HepG2 (cell line): Measurements from ENCODE around the gene HDAC4. TPM values are rescaled to one million over a fixed set of nuclear protein-coding genes. Genes with fewer than 3 reads are reported as not detected.

Source experiments
- ATAC-seq: fragments of 200-7000 bp; cut with Tn5 transposase; 3 replicates; pipeline ENCODE4 v1.9.1; 2020; ENCODE audit warnings: mild to moderate bottlenecking, moderate library complexity
- BruUV-seq: library from RNA; stranded (reverse); fragments of 400-500 nt; replicated peaks from 2 replicates; lab custom pipeline; 2021; lab: Mats Ljungman, UMichigan
- CTCF ChIA-PET: fragments of 300-600 bp; formaldehyde crosslinking; extraction: SDS; loops from one replicate; lab custom pipeline; 2021; ENCODE audit warnings: low total read pairs, inconsistent platforms, low intra/inter-chr PET ratio; lab: Yijun Ruan, JAX
- POLR2A ChIA-PET: fragments of 350-600 bp; sonication (Branson Sonifier 250); formaldehyde crosslinking; loops from one replicate; lab custom pipeline; 2020; ENCODE audit warnings: antibody characterized with exemption, inconsistent platforms; lab: Yijun Ruan, JAX
- DNase-seq: peaks from one replicate; pipeline ENCODE4 v3.0.0-alpha.2; 2015; ENCODE audit warnings: low spot score
- FAIRE-seq: peaks from 3 replicates; lab custom pipeline; 2011; peaks lifted over from hg19 to GRCh38; lab: Jason Lieb, UNC
- H2AFZ ChIP-seq: one replicate; pipeline ENCODE4 v1.6.1; 2011; ENCODE audit warnings: low read length, inconsistent platforms
- H3K27ac ChIP-seq: fragments of 300-600 bp; 3 replicates; pipeline ENCODE4 v1.8.0; 2011; ENCODE audit warnings: mixed run types, mild to moderate bottlenecking, mixed read lengths, low read length, inconsistent platforms; ENCODE audit not compliant: insufficient read depth; ENCODE audit errors: extremely low read length
- H3K27me3 ChIP-seq, 2 experiments: fragments of 200-600 bp in 1 of 2; 2 replicates in 1 of 2; 3 replicates in 1 of 2; pipeline versions ENCODE4 v1.6.0 to v1.8.0; 2011; ENCODE audit warnings: low read length in 2 of 2, mild to moderate bottlenecking in 2 of 2, moderate library complexity in 2 of 2, inconsistent platforms in 1 of 2; ENCODE audit not compliant: insufficient read depth in 2 of 2, control insufficient read depth in 1 of 2
- H3K36me3 ChIP-seq, 2 experiments: fragments of 200-600 bp in 1 of 2; replicated peaks in 1 of 2; 2 replicates in 1 of 2; 3 replicates in 1 of 2; pipeline versions ENCODE4 v1.5.1 to v1.8.0; 2011; ENCODE audit warnings: low read length in 2 of 2, inconsistent platforms in 1 of 2; ENCODE audit not compliant: insufficient read depth in 2 of 2, control insufficient read depth in 1 of 2
- H3K4me1 ChIP-seq: 2 replicates; pipeline ENCODE4 v1.5.1; 2012; ENCODE audit warnings: low read length, inconsistent platforms; ENCODE audit not compliant: insufficient read depth
- H3K4me2 ChIP-seq: 2 replicates; pipeline ENCODE4 v1.6.0; 2011; ENCODE audit warnings: low read depth, low read length, inconsistent platforms
- H3K4me3 ChIP-seq, 3 experiments: fragments of 200-600 bp in 1 of 3; sonication (generic), shearing (Covaris generic) in 1 of 3; replicated peaks in 1 of 3; 2 replicates each; pipeline ENCODE4 v1.5.1; 2011 to 2016; ENCODE audit warnings: low read length in 3 of 3, inconsistent platforms in 2 of 3, low read depth in 2 of 3, mild to moderate bottlenecking in 2 of 3, control low read depth in 1 of 3, mixed read lengths in 1 of 3; ENCODE audit not compliant: insufficient read depth in 1 of 3
- H3K79me2 ChIP-seq: one replicate; pipeline ENCODE4 v1.6.1; 2011; ENCODE audit warnings: low read length, inconsistent platforms; ENCODE audit not compliant: insufficient read depth
- H3K9ac ChIP-seq: 2 replicates; pipeline ENCODE4 v1.6.0; 2011; ENCODE audit warnings: mild to moderate bottlenecking, low read depth, low read length, inconsistent platforms; ENCODE audit not compliant: insufficient read depth
- H3K9me3 ChIP-seq: 2 replicates; pipeline ENCODE4 v1.5.1; 2012; ENCODE audit warnings: mild to moderate bottlenecking, low read length
- H4K20me1 ChIP-seq: 2 replicates; pipeline ENCODE4 v1.6.0; 2011; ENCODE audit warnings: inconsistent platforms, mild to moderate bottlenecking, low read length, moderate library complexity; ENCODE audit not compliant: insufficient read depth
- ARNT2 ChIP-seq: sonication (generic); formaldehyde crosslinking; IDR thresholded peaks from 2 replicates; pipeline ENCODE4 v1.8.0; 2022; ENCODE audit warnings: mild to moderate bottlenecking, low read depth, missing genetic modification reagents, moderate library complexity
- ATAD3A ChIP-seq: sonication (generic); formaldehyde crosslinking; IDR thresholded peaks from 2 replicates; pipeline ENCODE4 v1.4.0; 2020; ENCODE audit warnings: missing genetic modification reagents
- HCFC1 ChIP-seq: fragments of 150-350 bp; IDR thresholded peaks from 2 replicates; pipeline ENCODE4 v1.6.1; 2014; ENCODE audit warnings: low read depth, low read length
- HHEX ChIP-seq: IDR thresholded peaks from 2 replicates; pipeline ENCODE4 v1.6.1; 2016; ENCODE audit warnings: control low read depth
- KAT2B ChIP-seq: fragments of 150-350 bp; IDR thresholded peaks from 2 replicates; pipeline ENCODE4 v1.6.1; 2014; ENCODE audit warnings: low read depth, low read length, borderline replicate concordance
- KDM6A ChIP-seq: IDR thresholded peaks from 2 replicates; pipeline ENCODE4 v1.6.1; 2016; ENCODE audit warnings: low read depth
- KLF13 ChIP-seq: sonication (generic); formaldehyde crosslinking; IDR thresholded peaks from 2 replicates; pipeline ENCODE4 v1.4.0; 2020; ENCODE audit warnings: mild to moderate bottlenecking, missing genetic modification reagents
- PCBP1 ChIP-seq: fragments of 200-400 bp; formaldehyde crosslinking; IDR thresholded peaks from 2 replicates; pipeline ENCODE4 v1.6.1; 2017; ENCODE audit warnings: mild to moderate bottlenecking, low read depth, low read length, borderline replicate concordance
- RBFOX2 ChIP-seq: fragments of 200-400 bp; formaldehyde crosslinking; IDR thresholded peaks from 2 replicates; pipeline ENCODE4 v1.6.1; 2017; ENCODE audit warnings: low read depth, mild to moderate bottlenecking, low read length
- SP2 ChIP-seq: sonication (generic); formaldehyde crosslinking; IDR thresholded peaks from 2 replicates; pipeline ENCODE4 v1.5.1; 2020; ENCODE audit warnings: mild to moderate bottlenecking, missing genetic modification reagents
- SRSF4 ChIP-seq: fragments of 200-400 bp; formaldehyde crosslinking; IDR thresholded peaks from one replicate; pipeline ENCODE4 v1.6.1; 2018; ENCODE audit warnings: mild to moderate bottlenecking, low read depth, low read length, moderate library complexity; ENCODE audit not compliant: poor library complexity, severe bottlenecking
- ZBTB1 ChIP-seq: sonication (generic); formaldehyde crosslinking; IDR thresholded peaks from 2 replicates; pipeline ENCODE4 v1.4.0; 2020; ENCODE audit warnings: missing genetic modification reagents, borderline replicate concordance
- ZNF230 ChIP-seq: sonication (generic); formaldehyde crosslinking; IDR thresholded peaks from 2 replicates; pipeline ENCODE4 v1.4.0; 2020; ENCODE audit warnings: mild to moderate bottlenecking, missing genetic modification reagents
- ZNF44 ChIP-seq: sonication (generic); formaldehyde crosslinking; IDR thresholded peaks from 2 replicates; pipeline ENCODE4 v1.5.1; 2020; ENCODE audit warnings: mild to moderate bottlenecking, missing genetic modification reagents
- ZNF496 ChIP-seq: sonication (generic); formaldehyde crosslinking; IDR thresholded peaks from 2 replicates; pipeline ENCODE4 v1.8.1; 2023; ENCODE audit warnings: mild to moderate bottlenecking, moderate library complexity, missing genetic modification reagents; ENCODE audit not compliant: insufficient replicate concordance
- ZNF564 ChIP-seq: sonication (generic); formaldehyde crosslinking; IDR thresholded peaks from 2 replicates; pipeline ENCODE4 v1.8.1; 2023; ENCODE audit warnings: mild to moderate bottlenecking, missing genetic modification reagents
- ZNF589 ChIP-seq: sonication (generic); formaldehyde crosslinking; conservative IDR thresholded peaks from 2 replicates; pipeline ENCODE4 v1.8.0; 2022; ENCODE audit warnings: mild to moderate bottlenecking, moderate library complexity, missing genetic modification reagents
- ZNF720 ChIP-seq: sonication (generic); formaldehyde crosslinking; IDR thresholded peaks from 2 replicates; pipeline ENCODE4 v1.4.0; 2020; ENCODE audit warnings: missing genetic modification reagents
- ZNF75D ChIP-seq: sonication (generic); formaldehyde crosslinking; IDR thresholded peaks from 2 replicates; pipeline ENCODE4 v1.8.1; 2023; ENCODE audit warnings: missing genetic modification reagents, mild to moderate bottlenecking, borderline replicate concordance
- WGBS: methylation state at CpG from one replicate; pipeline ENCODE4 v1.1.6; 2017; ENCODE audit warnings: low lambda C conversion rate; 5-methylcytosine and 5-hydroxymethylcytosine counted together
- in situ Hi-C: cut with HindIII; loops from 2 replicates; pipeline ENCODE4 v1.10.0; 2017; ENCODE audit warnings: low pct_unique_long_range_greater_than_20kb; ENCODE audit not compliant: extremely low pct_ligation_motif_present
- intact Hi-C: fragments of 100-400 bp; cut with micrococcal nuclease; formaldehyde crosslinking; loops from one replicate; pipeline ENCODE4 v1.10.0; 2022; ENCODE audit not compliant: unreplicated experiment
- polyA plus RNA-seq, 8 experiments: library from polyadenylated mRNA; depleted of rRNA in 3 of 8; stranded (reverse) in 7 of 8; unstranded in 1 of 8; fragments of >200 nt; fragmentation: Illumina TruSeq in 4 of 8; extraction: Trizol in 4 of 8; gene quantifications; 2 replicates each; pipeline versions ENCODE4 v1.2.1 to v1.2.3, GENCODE V29; 2011 to 2016; ENCODE audit warnings: low read depth in 4 of 8, missing spikeins in 1 of 8, mixed read lengths in 1 of 8; ENCODE audit not compliant: insufficient read depth in 1 of 8
- total RNA-seq, 5 experiments: library from RNA; depleted of rRNA; stranded (reverse); fragments of >200 nt; fragmentation: Illumina TruSeq; extraction: Trizol; gene quantifications; 2 replicates each; pipeline ENCODE4 v1.2.3, GENCODE V29; 2016; ENCODE audit warnings: low read depth in 1 of 5
- TF ChIP-seq, protein P1 (sequence below): IDR thresholded peaks from 2 replicates; pipeline ENCODE4 v1.6.1; 2012; ENCODE audit warnings: low read depth, low read length, improper control_type of control experiment
- TF ChIP-seq, protein P2 (sequence below): sonication (generic); formaldehyde crosslinking; conservative IDR thresholded peaks from 2 replicates; pipeline ENCODE4 v1.8.0; 2022; ENCODE audit warnings: mild to moderate bottlenecking, moderate library complexity, missing genetic modification reagents

Gene HDAC4
- total and polyA plus RNA-seq, 2 of the 13 experiments (the other 11 are each of a cell fraction or from before 2014, with no cell fraction given), result 10.1 to 11.5 TPM

DNA sequence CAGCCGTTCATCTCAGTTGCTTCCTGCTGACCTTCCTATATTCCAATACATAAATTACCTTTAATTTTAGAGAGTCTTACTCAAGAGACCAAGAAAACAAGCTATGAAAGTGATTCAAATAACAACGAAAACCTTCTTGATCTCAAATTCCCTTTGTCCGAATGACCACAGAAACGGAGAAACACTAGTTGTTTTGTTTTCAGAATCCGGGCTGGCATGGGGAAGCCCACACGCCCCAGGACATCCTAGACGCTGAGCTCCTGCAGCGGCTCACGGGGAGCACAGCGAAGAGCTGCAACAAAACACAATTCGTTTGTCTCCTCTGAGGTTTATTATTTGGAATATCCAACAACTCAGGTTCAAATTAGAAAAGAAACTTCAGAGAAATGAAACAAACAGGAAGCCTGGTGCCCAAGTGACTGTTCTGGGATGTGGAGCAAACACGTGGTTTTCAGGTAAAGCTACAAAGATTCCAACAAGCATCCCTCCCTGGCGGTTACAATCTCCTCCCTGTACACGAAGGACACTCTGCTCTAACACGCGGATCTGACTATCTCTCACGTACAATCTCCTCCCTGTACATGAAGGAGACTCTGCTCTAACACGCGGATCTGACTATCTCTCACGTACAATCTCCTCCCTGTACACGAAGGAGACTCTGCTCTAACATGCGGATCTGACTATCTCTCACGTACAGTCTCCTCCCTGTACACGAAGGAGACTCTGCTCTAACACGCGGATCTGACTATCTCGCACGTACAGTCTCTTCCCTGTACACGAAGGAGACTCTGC lies 315.4 kb downstream of the HDAC4 start (continued):
- no peak for TF ChIP-seq KDM6A (CRISPR knock-in tag)

GRCh38 chr2:239084007-239084406 lies 316.8 kb downstream of the HDAC4 start:
- ChIA-PET CTCF (no interaction called here), POLR2A (no interaction called here)
- BruUV-seq, result no TSS peak
- H3K79me2 ChIP-seq, result no peaks in the 10 kb centered on the region
- in situ Hi-C loops (no loop called here), intact Hi-C loops (no loop called here)
- WGBS, result 97% methylated on average over 24 of the region's 24 CpGs
- TF ChIP-seq ZNF44 (CRISPR knock-in tag) (no peak), KAT2B (no peak), HHEX (CRISPR knock-in tag) (no peak), PCBP1 (no peak), ZBTB1 (CRISPR knock-in tag) (no peak), HCFC1 (no peak), ZNF230 (no peak), ZNF75D (CRISPR knock-in tag) (no peak), ARNT2 (CRISPR knock-in tag) (no peak), ATAD3A (CRISPR knock-in tag) (no peak), KLF13 (CRISPR knock-in tag) (no peak), ZNF564 (CRISPR knock-in tag) (no peak), SRSF4 (no peak), ZNF496 (CRISPR knock-in tag) (no peak), SP2 (CRISPR knock-in tag) (no peak), RBFOX2 (no peak), ZNF589 (CRISPR knock-in tag) (no peak), ZNF720 (CRISPR knock-in tag) (no peak)
- TF ChIP-seq, protein P1, sequence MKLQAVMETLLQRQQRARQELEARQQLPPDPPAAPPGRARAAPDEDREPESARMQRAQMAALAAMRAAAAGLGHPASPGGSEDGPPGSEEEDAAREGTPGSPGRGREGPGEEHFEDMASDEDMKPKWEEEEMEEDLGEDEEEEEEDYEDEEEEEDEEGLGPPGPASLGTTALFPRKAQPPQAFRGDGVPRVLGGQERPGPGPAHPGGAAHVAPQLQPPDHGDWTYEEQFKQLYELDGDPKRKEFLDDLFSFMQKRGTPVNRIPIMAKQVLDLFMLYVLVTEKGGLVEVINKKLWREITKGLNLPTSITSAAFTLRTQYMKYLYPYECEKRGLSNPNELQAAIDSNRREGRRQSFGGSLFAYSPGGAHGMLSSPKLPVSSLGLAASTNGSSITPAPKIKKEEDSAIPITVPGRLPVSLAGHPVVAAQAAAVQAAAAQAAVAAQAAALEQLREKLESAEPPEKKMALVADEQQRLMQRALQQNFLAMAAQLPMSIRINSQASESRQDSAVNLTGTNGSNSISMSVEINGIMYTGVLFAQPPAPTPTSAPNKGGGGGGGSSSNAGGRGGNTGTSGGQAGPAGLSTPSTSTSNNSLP, result no peak
- TF ChIP-seq, protein P2, sequence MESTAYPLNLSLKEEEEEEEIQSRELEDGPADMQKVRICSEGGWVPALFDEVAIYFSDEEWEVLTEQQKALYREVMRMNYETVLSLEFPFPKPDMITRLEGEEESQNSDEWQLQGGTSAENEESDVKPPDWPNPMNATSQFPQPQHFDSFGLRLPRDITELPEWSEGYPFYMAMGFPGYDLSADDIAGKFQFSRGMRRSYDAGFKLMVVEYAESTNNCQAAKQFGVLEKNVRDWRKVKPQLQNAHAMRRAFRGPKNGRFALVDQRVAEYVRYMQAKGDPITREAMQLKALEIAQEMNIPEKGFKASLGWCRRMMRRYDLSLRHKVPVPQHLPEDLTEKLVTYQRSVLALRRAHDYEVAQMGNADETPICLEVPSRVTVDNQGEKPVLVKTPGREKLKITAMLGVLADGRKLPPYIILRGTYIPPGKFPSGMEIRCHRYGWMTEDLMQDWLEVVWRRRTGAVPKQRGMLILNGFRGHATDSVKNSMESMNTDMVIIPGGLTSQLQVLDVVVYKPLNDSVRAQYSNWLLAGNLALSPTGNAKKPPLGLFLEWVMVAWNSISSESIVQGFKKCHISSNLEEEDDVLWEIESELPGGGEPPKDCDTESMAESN (CRISPR knock-in tag), result no peak
- H3K9ac ChIP-seq, result no peak overlapping the region
- no peak overlapping the region for H2AFZ ChIP-seq
- DNase-seq (no peak), FAIRE-seq (no peak), ATAC-seq (no peak)
- H3K27ac ChIP-seq, result no peak overlapping the region
- no peaks in the 10 kb centered on the region for H3K9me3 ChIP-seq
- no peak overlapping the region for H3K4me2 ChIP-seq
- H3K27me3 ChIP-seq, result no peaks in the 10 kb centered on the region
- peaks cover 10 to 17% of the 10 kb centered on the region in 2 experiments; a peak in 4 of 5 replicates for H3K36me3 ChIP-seq
- no peaks in the 10 kb centered on the region for H4K20me1 ChIP-seq
- H3K4me3 ChIP-seq, result no peak overlapping the region
- H3K4me1 ChIP-seq, result no peaks in the 10 kb centered on the region
